MM.1S (cell line): ENCODE measurements around the gene MFAP2.
A peak's percentile ranks its signal among the peaks of the same experiment; 100 is the strongest.
"Not testable (repeated sequence)": the region's sequence is repeated elsewhere in the genome, so short reads cannot be mapped to it uniquely, and the experiment has no call there.

Experiments used
- DNase-seq: peaks from one replicate; pipeline ENCODE4 v3.0.0-alpha.2; 2015
- H2AFZ ChIP-seq: fragments of 300-600 bp; sonication (generic); 2 replicates; pipeline ENCODE4 v1.6.0; 2016; ENCODE audit warnings: antibody characterized with exemption, low read length
- H3F3A ChIP-seq: fragments of 300-600 bp; sonication (generic); 2 replicates; pipeline ENCODE4 v1.6.1; 2016; ENCODE audit warnings: mild to moderate bottlenecking, antibody characterized with exemption, low read length, moderate library complexity, mixed read lengths; ENCODE audit not compliant: insufficient read depth
- H3K27ac ChIP-seq: fragments of 300-600 bp; sonication (generic); 2 replicates; pipeline ENCODE4 v1.5.1; 2016; ENCODE audit warnings: mild to moderate bottlenecking, low read length
- H3K27me3 ChIP-seq: fragments of 300-600 bp; sonication (generic); replicated peaks from 2 replicates; pipeline ENCODE4 v1.6.0; 2016; ENCODE audit warnings: low read length; ENCODE audit not compliant: insufficient read depth
- H3K36me3 ChIP-seq: fragments of 300-600 bp; sonication (generic); replicated peaks from 2 replicates; pipeline ENCODE4 v1.6.1; 2016; ENCODE audit warnings: mild to moderate bottlenecking, low read length, mixed read lengths; ENCODE audit not compliant: insufficient read depth
- H3K4me1 ChIP-seq: fragments of 300-600 bp; sonication (generic); 2 replicates; pipeline ENCODE4 v1.6.1; 2016; ENCODE audit warnings: low read length, mixed read lengths
- H3K4me2 ChIP-seq: fragments of 300-600 bp; sonication (generic); 2 replicates; pipeline ENCODE4 v1.6.0; 2016; ENCODE audit warnings: low read depth, low read length
- H3K4me3 ChIP-seq: fragments of 300-600 bp; sonication (generic); 2 replicates; pipeline ENCODE4 v1.5.1; 2016; ENCODE audit warnings: low read length, mixed read lengths
- H3K79me2 ChIP-seq: fragments of 300-600 bp; sonication (generic); 2 replicates; pipeline ENCODE4 v1.6.1; 2016; ENCODE audit warnings: mixed run types, low read length, mixed read lengths
- H3K9ac ChIP-seq: fragments of 300-600 bp; sonication (generic); 2 replicates; pipeline ENCODE4 v1.6.1; 2016; ENCODE audit warnings: low read length, mixed read lengths
- H3K9me2 ChIP-seq: fragments of 300-600 bp; sonication (generic); replicated peaks from 2 replicates; pipeline ENCODE4 v1.6.1; 2016; ENCODE audit warnings: mild to moderate bottlenecking, low read length, mixed read lengths; ENCODE audit not compliant: insufficient read depth
- H3K9me3 ChIP-seq: fragments of 300-600 bp; sonication (generic); replicated peaks from 2 replicates; pipeline ENCODE4 v1.6.1; 2016; ENCODE audit warnings: mild to moderate bottlenecking, low read length, mixed read lengths; ENCODE audit not compliant: insufficient read depth
- H4K20me1 ChIP-seq: fragments of 300-600 bp; sonication (generic); 2 replicates; pipeline ENCODE4 v1.6.1; 2016; ENCODE audit warnings: mild to moderate bottlenecking, low read length, moderate library complexity, mixed read lengths; ENCODE audit not compliant: insufficient read depth
- EZH2 ChIP-seq: fragments of 300-600 bp; sonication (generic); optimal IDR thresholded peaks from 2 replicates; pipeline ENCODE3; 2017; ENCODE audit warnings: low read depth, mild to moderate bottlenecking, antibody characterized with exemption, low read length, mixed read lengths
- EZH2phosphoT487 ChIP-seq: fragments of 300-600 bp; sonication (generic); IDR thresholded peaks from 2 replicates; pipeline ENCODE4 v1.6.1; 2018; ENCODE audit warnings: antibody characterized with exemption, low read length
- TF ChIP-seq, protein P1 (sequence below): fragments of 300-600 bp; sonication (generic); IDR thresholded peaks from 2 replicates; pipeline ENCODE4 v1.5.1; 2016; ENCODE audit warnings: antibody characterized with exemption, low read length, mixed read lengths

The MFAP2 gene

GRCh38 chr1:16965486-16966067, 14.8 kb downstream of the MFAP2 start:
- Histone ChIP-seq H3K27me3 (no peaks in the 10 kb centered on the region), H3K79me2 (no peaks in the 10 kb centered on the region), H3K36me3 (no peaks in the 10 kb centered on the region)

GRCh38 chr1:16964169-16964568, 16.3 kb downstream of the MFAP2 start:
- H3K4me1 ChIP-seq, H3K79me2 ChIP-seq, H3K27me3 ChIP-seq, H3K9me3 ChIP-seq, H3K36me3 ChIP-seq, H3K4me3 ChIP-seq, DNase-seq, H3K27ac ChIP-seq, H4K20me1 ChIP-seq, H2AFZ ChIP-seq, H3K9me2 ChIP-seq, H3F3A ChIP-seq, H3K9ac ChIP-seq, H3K4me2 ChIP-seq: not testable (repeated sequence)

More at GRCh38 chr1:16965486-16966067, 14.8 kb downstream of the MFAP2 start:
- H3K9me3 ChIP-seq = no peaks in the 10 kb centered on the region
- H3K4me3 ChIP-seq = no peak overlapping the region
- H3K4me2 ChIP-seq = no peak overlapping the region
- TF ChIP-seq EZH2 (no peak), EZH2phosphoT487 (no peak)
- TF ChIP-seq, protein P1, sequence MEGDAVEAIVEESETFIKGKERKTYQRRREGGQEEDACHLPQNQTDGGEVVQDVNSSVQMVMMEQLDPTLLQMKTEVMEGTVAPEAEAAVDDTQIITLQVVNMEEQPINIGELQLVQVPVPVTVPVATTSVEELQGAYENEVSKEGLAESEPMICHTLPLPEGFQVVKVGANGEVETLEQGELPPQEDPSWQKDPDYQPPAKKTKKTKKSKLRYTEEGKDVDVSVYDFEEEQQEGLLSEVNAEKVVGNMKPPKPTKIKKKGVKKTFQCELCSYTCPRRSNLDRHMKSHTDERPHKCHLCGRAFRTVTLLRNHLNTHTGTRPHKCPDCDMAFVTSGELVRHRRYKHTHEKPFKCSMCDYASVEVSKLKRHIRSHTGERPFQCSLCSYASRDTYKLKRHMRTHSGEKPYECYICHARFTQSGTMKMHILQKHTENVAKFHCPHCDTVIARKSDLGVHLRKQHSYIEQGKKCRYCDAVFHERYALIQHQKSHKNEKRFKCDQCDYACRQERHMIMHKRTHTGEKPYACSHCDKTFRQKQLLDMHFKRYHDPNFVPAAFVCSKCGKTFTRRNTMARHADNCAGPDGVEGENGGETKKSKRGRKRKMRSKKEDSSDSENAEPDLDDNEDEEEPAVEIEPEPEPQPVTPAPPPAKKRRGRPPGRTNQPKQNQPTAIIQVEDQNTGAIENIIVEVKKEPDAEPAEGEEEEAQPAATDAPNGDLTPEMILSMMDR = no peak
- no peak overlapping the region for H3K27ac ChIP-seq
- no peaks in the 10 kb centered on the region for H3K9me2 ChIP-seq
- DNase-seq = no peak
- H2AFZ ChIP-seq = no peak overlapping the region
- H3F3A ChIP-seq = no peaks in the 10 kb centered on the region
- H3K9ac ChIP-seq = no peak overlapping the region
- H3K4me1 ChIP-seq = no peaks in the 10 kb centered on the region
- no peaks in the 10 kb centered on the region for H4K20me1 ChIP-seq

DNA sequence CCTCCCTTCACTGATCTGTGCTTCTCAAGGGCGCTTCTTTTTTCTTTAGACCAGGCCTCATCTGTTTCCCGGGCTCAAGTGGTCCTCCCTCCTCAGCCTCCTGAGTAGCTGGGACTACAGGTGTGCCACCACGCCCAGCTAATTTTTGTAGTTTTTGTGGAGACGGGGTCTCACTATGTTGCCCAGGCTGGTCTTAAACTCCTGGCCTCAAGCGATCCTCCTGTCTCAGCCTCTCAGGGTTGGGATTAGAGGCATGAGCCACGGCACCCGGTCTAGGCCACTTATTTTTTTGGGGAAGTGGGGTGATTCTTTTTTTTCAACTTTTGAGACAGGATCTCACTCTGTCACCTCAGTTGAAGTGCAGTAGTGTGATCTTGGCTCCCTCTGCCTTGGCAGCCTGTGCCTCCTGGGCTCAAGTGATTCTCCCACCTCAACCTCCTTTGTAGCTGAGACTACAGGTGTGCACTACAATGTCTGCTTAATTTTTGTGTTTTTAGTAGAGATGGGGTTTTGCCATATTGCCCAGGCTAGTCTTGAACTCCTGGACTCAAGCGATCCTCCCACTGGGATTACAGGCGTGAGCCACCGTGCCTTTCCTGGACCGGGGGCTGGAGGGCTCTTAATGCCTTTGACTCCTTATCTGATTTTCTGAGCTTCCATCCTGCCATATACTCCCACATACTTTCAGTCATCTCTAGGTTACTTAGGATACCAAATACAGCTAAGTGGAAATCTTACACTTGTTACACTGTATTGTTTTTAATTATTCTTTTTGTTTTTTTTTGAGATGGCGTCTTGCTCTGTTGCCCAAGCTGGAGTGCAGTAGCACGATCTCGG, 18.9 kb downstream of the MFAP2 start:
- Histone ChIP-seq H3K4me3 (peak overlapping the region; percentile 47), H2AFZ (peak overlapping the region; percentile 65), H4K20me1 (no peaks in the 10 kb centered on the region), H3K27me3 (no peaks in the 10 kb centered on the region), H3K9ac (peak overlapping the region; percentile 31; the same call in 1 of the 2 replicates), H3K27ac (no peak overlapping the region), H3K9me2 (no peaks in the 10 kb centered on the region), H3K4me2 (peak overlapping the region; percentile 57; the same call in 1 of the 2 replicates), H3K79me2 (no peaks in the 10 kb centered on the region), H3K36me3 (no peaks in the 10 kb centered on the region), H3K4me1 (no peaks in the 10 kb centered on the region), H3F3A (peaks cover 4% of the 10 kb centered on the region; the same call in 1 of the 2 replicates), H3K9me3 (no peaks in the 10 kb centered on the region)
- TF ChIP-seq EZH2 (no peak), EZH2phosphoT487 (no peak)
- TF ChIP-seq, protein P1 = no peak
- DNase-seq = no peak
